NCI-H446 (cell line): ENCODE results near the gene ANGEL2.
"Not testable (repeated sequence)": the region's sequence is repeated elsewhere in the genome, so short reads cannot be mapped to it uniquely, and the experiment has no call there.

Experiments used
- DNase-seq, 2 experiments: peaks; one replicate each; lab custom pipeline; 2025; lab: John Stamatoyannopoulos, UW

Gene ANGEL2

GRCh38 chr1:213015099-213016050 is at the start of gene ANGEL2:
Gene ANGEL2 (minus strand): TSS chr1:213015867. CDS start chr1:213015671, 196 bp downstream.
- DNase-seq = peak; percentile 98 to 99

- no peak for DNase-seq
These were observed 45.6 kb upstream of the ANGEL2 start for GRCh38 chr1:213061263-213061662.

- DNase-seq = no peak
These were observed 45.2 kb upstream of the ANGEL2 start for GRCh38 chr1:213060836-213061235.

GRCh38 chr1:213057264-213058059 is 41.8 kb upstream of the ANGEL2 start:
- no peak for DNase-seq

- DNase-seq = no peak
These were observed 40.1 kb upstream of the ANGEL2 start for GRCh38 chr1:213055767-213056166.

GRCh38 chr1:213054733-213055591 is 39.3 kb upstream of the ANGEL2 start:
- no peak for DNase-seq

- no peak for DNase-seq
These were observed 38.5 kb upstream of the ANGEL2 start for GRCh38 chr1:213054142-213054541.

GRCh38 chr1:213053455-213053854 is 37.8 kb upstream of the ANGEL2 start:
- DNase-seq = no peak

GRCh38 chr1:213051881-213052202 is 36.2 kb upstream of the ANGEL2 start:
- no peak for DNase-seq

GRCh38 chr1:213051127-213051880 is 35.6 kb upstream of the ANGEL2 start, which contains the start of gene RPS6KC1:
Gene RPS6KC1 (plus strand): TSS chr1:213051241. CDS start chr1:213051405, 164 bp downstream.
- peak; percentile 77 to 90 for DNase-seq

- DNase-seq = no peak
These were observed 35.1 kb upstream of the ANGEL2 start for GRCh38 chr1:213050745-213051126.

GRCh38 chr1:213049232-213049631 is 33.6 kb upstream of the ANGEL2 start:
- no peak for DNase-seq

- not testable (repeated sequence) for DNase-seq
These were observed 29.9 kb upstream of the ANGEL2 start for GRCh38 chr1:213045321-213046226.

- DNase-seq = no peak
These were observed 25.8 kb upstream of the ANGEL2 start for GRCh38 chr1:213041443-213041842.

GRCh38 chr1:213035573-213035972 is 19.9 kb upstream of the ANGEL2 start:
- no peak for DNase-seq

GRCh38 chr1:213034713-213035112 is 19.0 kb upstream of the ANGEL2 start:
- DNase-seq = no peak

- no peak for DNase-seq
These were observed 17.0 kb upstream of the ANGEL2 start for GRCh38 chr1:213032651-213033050.

GRCh38 chr1:213027024-213027423 is 11.4 kb upstream of the ANGEL2 start:
- DNase-seq = not testable (repeated sequence)

GRCh38 chr1:213020016-213020415 is 4.3 kb upstream of the ANGEL2 start:
- no peak for DNase-seq

GRCh38 chr1:213019450-213019849 is 3.8 kb upstream of the ANGEL2 start:
- no peak for DNase-seq
